Hepatocyte (in vitro differentiated cells): Measurements from ENCODE around the gene RPUSD2. TPM values are rescaled to one million over a fixed set of nuclear protein-coding genes. Genes with fewer than 3 reads are reported as not detected.
A peak's percentile ranks its signal among the peaks of the same experiment; 100 is the strongest.

Experiments
- DNase-seq: peaks from one replicate; pipeline ENCODE4 v3.0.0-alpha.2; 2016; ENCODE audit warnings: low spot score
- H2AFZ ChIP-seq: fragments of 200-600 bp; sonication (generic); 2 replicates; pipeline ENCODE4 v1.6.0; 2016; ENCODE audit warnings: antibody characterized with exemption, mild to moderate bottlenecking
- H3K27ac ChIP-seq: fragments of 200-600 bp; sonication (generic); 2 replicates; pipeline ENCODE4 v1.5.1; 2016; ENCODE audit warnings: mild to moderate bottlenecking
- H3K27me3 ChIP-seq: fragments of 200-600 bp; sonication (generic); 2 replicates; pipeline ENCODE4 v1.6.1; 2016
- H3K36me3 ChIP-seq: fragments of 200-600 bp; sonication (generic); replicated peaks from 2 replicates; pipeline ENCODE4 v1.5.1; 2016; ENCODE audit warnings: low read depth; ENCODE audit not compliant: insufficient read depth
- H3K4me1 ChIP-seq: fragments of 200-600 bp; sonication (generic); 2 replicates; pipeline ENCODE4 v1.5.1; 2016; ENCODE audit warnings: mild to moderate bottlenecking, moderate library complexity; ENCODE audit not compliant: insufficient read depth
- H3K4me2 ChIP-seq: fragments of 200-600 bp; sonication (generic); 2 replicates; pipeline ENCODE4 v1.6.0; 2016
- H3K4me3 ChIP-seq: fragments of 200-600 bp; sonication (generic); 2 replicates; pipeline ENCODE4 v1.5.1; 2016; ENCODE audit warnings: mild to moderate bottlenecking
- H3K79me2 ChIP-seq: fragments of 200-600 bp; sonication (generic); 2 replicates; pipeline ENCODE4 v1.6.0; 2017; ENCODE audit warnings: mild to moderate bottlenecking
- H3K9me2 ChIP-seq: fragments of 200-600 bp; sonication (generic); replicated peaks from 2 replicates; pipeline ENCODE4 v1.6.0; 2017; ENCODE audit warnings: mild to moderate bottlenecking; ENCODE audit not compliant: insufficient read depth
- H3K9me3 ChIP-seq: fragments of 200-600 bp; sonication (generic); 2 replicates; pipeline ENCODE4 v1.5.1; 2016; ENCODE audit warnings: low read depth, mild to moderate bottlenecking
- H4K20me1 ChIP-seq: fragments of 200-600 bp; sonication (generic); 2 replicates; pipeline ENCODE4 v1.6.0; 2016; ENCODE audit warnings: mild to moderate bottlenecking; ENCODE audit not compliant: insufficient read depth, poor library complexity, severe bottlenecking
- CTCF ChIP-seq: fragments of 200-600 bp; sonication (generic); IDR thresholded peaks from 2 replicates; pipeline ENCODE4 v1.5.1; 2016; ENCODE audit warnings: antibody characterized with exemption, mild to moderate bottlenecking; ENCODE audit not compliant: poor library complexity
- EZH2 ChIP-seq: fragments of 200-600 bp; sonication (generic); IDR thresholded peaks from 2 replicates; pipeline ENCODE4 v1.6.1; 2016; ENCODE audit warnings: antibody characterized with exemption, mild to moderate bottlenecking, borderline replicate concordance
- EZH2phosphoT487 ChIP-seq: fragments of 200-600 bp; sonication (generic); IDR thresholded peaks from one replicate; pipeline ENCODE4 v1.6.1; 2018; ENCODE audit warnings: antibody characterized with exemption, mild to moderate bottlenecking, low read depth, moderate library complexity; ENCODE audit not compliant: unreplicated experiment, severe bottlenecking
- WGBS: methylation state at CpG from one replicate; pipeline ENCODE4 v1.1.6; 2016; ENCODE audit warnings: low lambda C conversion rate; ENCODE audit errors: missing lambda C conversion rate; 5-methylcytosine and 5-hydroxymethylcytosine counted together
- polyA plus RNA-seq: library from polyadenylated mRNA; unstranded; fragments of >200 nt; fragmentation: Nextera tagmentation; extraction: Ambion mirVana; gene quantifications from 2 replicates; pipeline ENCODE4 v1.2.1, GENCODE V29; 2016
- total RNA-seq: library from RNA; depleted of rRNA; stranded (reverse); fragments of >200 nt; gene quantifications from 2 replicates; pipeline ENCODE4 v1.2.3, GENCODE V29; 2014

RPUSD2 gene
- total and polyA plus RNA-seq, 2 experiments from 2014 or later = 8.6 to 11.5 TPM

GRCh38 chr15:40590667-40591050, 21.6 kb downstream of the RPUSD2 start:
- Histone ChIP-seq H3K36me3 (no peaks in the 10 kb centered on the region), H3K27ac (peak overlapping the region; percentile 76), H3K27me3 (peaks cover 3% of the 10 kb centered on the region), H3K4me3 (no peak overlapping the region), H3K79me2 (peaks cover 5% of the 10 kb centered on the region), H2AFZ (peak overlapping the region; percentile 47), H3K9me3 (no peaks in the 10 kb centered on the region), H4K20me1 (no peaks in the 10 kb centered on the region), H3K4me2 (peak overlapping the region; percentile 69), H3K4me1 (peaks cover 6% of the 10 kb centered on the region), H3K9me2 (no peaks in the 10 kb centered on the region)
- WGBS = 42% methylated on average over 12 of the region's 12 CpGs
- peak; percentile 51 for DNase-seq
- no peak for TF ChIP-seq CTCF
- TF ChIP-seq EZH2phosphoT487 = no peak
- no peak for TF ChIP-seq EZH2

- Histone ChIP-seq H3K27ac (peak overlapping the region; percentile 76), H3K36me3 (no peaks in the 10 kb centered on the region), H3K79me2 (peaks cover 12% of the 10 kb centered on the region), H3K4me1 (peaks cover 6% of the 10 kb centered on the region), H4K20me1 (no peaks in the 10 kb centered on the region), H3K9me2 (no peaks in the 10 kb centered on the region), H3K4me2 (peak overlapping the region; percentile 69), H3K9me3 (no peaks in the 10 kb centered on the region), H2AFZ (peak overlapping the region; percentile 47), H3K27me3 (peaks cover 3% of the 10 kb centered on the region), H3K4me3 (no peak overlapping the region)
- peak; percentile 23 for DNase-seq
- TF ChIP-seq CTCF = no peak
- no peak for TF ChIP-seq EZH2
- no peak for TF ChIP-seq EZH2phosphoT487
- 49% methylated on average over 8 of the region's 8 CpGs for WGBS
Observed at GRCh38 chr15:40591389-40591788, 22.3 kb downstream of the RPUSD2 start.

GRCh38 chr15:40593165-40593564, 24.1 kb downstream of the RPUSD2 start:
- WGBS = 73% methylated on average over 2 of the region's 2 CpGs
- Histone ChIP-seq H4K20me1 (no peaks in the 10 kb centered on the region), H3K27ac (no peak overlapping the region), H2AFZ (no peak overlapping the region), H3K79me2 (peaks cover 26% of the 10 kb centered on the region), H3K9me2 (no peaks in the 10 kb centered on the region), H3K4me3 (no peak overlapping the region), H3K4me2 (no peak overlapping the region), H3K4me1 (peaks cover 6% of the 10 kb centered on the region), H3K9me3 (no peaks in the 10 kb centered on the region), H3K27me3 (no peaks in the 10 kb centered on the region), H3K36me3 (no peaks in the 10 kb centered on the region)
- DNase-seq = no peak
- no peak for TF ChIP-seq EZH2phosphoT487
- no peak for TF ChIP-seq CTCF
- no peak for TF ChIP-seq EZH2
